Chondrocyte (in vitro differentiated cells): Measurements from ENCODE around the gene TBC1D5. TPM values are rescaled to one million over a fixed set of nuclear protein-coding genes. Genes with fewer than 3 reads are reported as not detected.

ENCODE experiments used
- DNase-seq: peaks from one replicate; pipeline ENCODE4 v3.0.0; 2021; ENCODE audit warnings: mixed read lengths, low spot score
- H3K27ac Mint-ChIP-seq: one replicate; pipeline ENCODE4 v1.8.0; 2021; ENCODE audit warnings: mild to moderate bottlenecking, moderate library complexity, mixed read lengths; ENCODE audit not compliant: unreplicated experiment
- H3K27me3 Mint-ChIP-seq: 2 replicates; pipeline ENCODE4 v1.8.0; 2021; ENCODE audit warnings: low read depth, mixed read lengths
- H3K36me3 Mint-ChIP-seq: 2 replicates; pipeline ENCODE4 v1.8.0; 2021; ENCODE audit warnings: low read depth, mixed read lengths
- H3K4me1 Mint-ChIP-seq: 2 replicates; pipeline ENCODE4 v1.8.0; 2021; ENCODE audit warnings: low read depth, mild to moderate bottlenecking, mixed read lengths
- H3K4me3 Mint-ChIP-seq: one replicate; pipeline ENCODE4 v1.8.0; 2021; ENCODE audit warnings: mild to moderate bottlenecking, moderate library complexity, mixed read lengths; ENCODE audit not compliant: unreplicated experiment
- H3K9me3 Mint-ChIP-seq: 2 replicates; pipeline ENCODE4 v1.8.0; 2021; ENCODE audit warnings: low read depth, mixed read lengths
- total RNA-seq: library from RNA; stranded (reverse); gene quantifications from 3 replicates; pipeline ENCODE4 v1.2.1, GENCODE V29; 2021
- TF ChIP-seq, protein P1 (sequence below): fragments of 200-600 bp; sonication (generic); IDR thresholded peaks from 2 replicates; pipeline ENCODE4 v1.5.0; 2021; ENCODE audit warnings: antibody characterized with exemption, mild to moderate bottlenecking, moderate library complexity

Gene TBC1D5
- total RNA-seq, 1 donor from 2014 or later: 44.6 TPM

DNA sequence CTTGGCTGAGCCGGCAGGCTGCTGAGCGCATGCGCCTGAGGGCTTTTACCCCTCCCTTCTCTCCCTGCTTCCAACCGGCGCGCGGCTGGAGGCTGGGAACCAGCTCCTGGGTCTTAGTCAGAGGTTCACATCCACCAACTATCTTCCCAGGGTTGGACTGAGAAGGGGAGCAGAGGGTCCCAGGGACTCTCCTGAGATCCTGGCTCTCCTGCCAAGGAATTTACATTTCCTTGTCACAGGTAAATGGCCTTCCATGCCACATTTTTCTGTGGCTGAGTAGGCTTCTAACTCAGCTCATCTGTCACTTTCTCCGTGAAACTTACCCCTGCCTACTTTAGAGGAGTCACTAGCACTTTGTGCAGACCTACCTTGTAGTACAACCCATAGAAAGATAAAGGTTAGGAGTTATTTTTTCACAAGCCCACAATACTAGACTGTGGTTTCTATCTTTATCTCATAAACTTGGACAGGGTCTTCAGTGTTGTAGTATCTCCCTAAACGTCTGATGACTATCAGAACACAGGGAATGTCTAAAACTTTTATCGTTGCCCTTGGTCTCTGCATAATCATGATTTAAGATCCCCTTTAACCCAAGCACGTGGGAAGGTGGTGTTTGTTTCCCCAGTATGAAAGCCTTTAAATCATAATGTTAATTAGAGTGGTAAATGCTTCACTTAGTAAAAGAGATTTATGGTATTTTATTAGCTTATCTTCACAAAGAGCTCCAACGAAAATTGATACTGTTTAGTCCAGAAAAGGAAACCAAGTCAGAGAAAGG is 638 bp upstream of the TBC1D5 start:
- Mint-ChIP-seq H3K4me3 (peak overlapping the region; percentile 94), H3K9me3 (no peaks in the 10 kb centered on the region), H3K36me3 (no peaks in the 10 kb centered on the region), H3K4me1 (peaks cover 25% of the 10 kb centered on the region), H3K27ac (peak overlapping the region; percentile 99), H3K27me3 (no peaks in the 10 kb centered on the region)
- no peak for DNase-seq
- TF ChIP-seq, protein P1, sequence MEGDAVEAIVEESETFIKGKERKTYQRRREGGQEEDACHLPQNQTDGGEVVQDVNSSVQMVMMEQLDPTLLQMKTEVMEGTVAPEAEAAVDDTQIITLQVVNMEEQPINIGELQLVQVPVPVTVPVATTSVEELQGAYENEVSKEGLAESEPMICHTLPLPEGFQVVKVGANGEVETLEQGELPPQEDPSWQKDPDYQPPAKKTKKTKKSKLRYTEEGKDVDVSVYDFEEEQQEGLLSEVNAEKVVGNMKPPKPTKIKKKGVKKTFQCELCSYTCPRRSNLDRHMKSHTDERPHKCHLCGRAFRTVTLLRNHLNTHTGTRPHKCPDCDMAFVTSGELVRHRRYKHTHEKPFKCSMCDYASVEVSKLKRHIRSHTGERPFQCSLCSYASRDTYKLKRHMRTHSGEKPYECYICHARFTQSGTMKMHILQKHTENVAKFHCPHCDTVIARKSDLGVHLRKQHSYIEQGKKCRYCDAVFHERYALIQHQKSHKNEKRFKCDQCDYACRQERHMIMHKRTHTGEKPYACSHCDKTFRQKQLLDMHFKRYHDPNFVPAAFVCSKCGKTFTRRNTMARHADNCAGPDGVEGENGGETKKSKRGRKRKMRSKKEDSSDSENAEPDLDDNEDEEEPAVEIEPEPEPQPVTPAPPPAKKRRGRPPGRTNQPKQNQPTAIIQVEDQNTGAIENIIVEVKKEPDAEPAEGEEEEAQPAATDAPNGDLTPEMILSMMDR: no peak

DNA sequence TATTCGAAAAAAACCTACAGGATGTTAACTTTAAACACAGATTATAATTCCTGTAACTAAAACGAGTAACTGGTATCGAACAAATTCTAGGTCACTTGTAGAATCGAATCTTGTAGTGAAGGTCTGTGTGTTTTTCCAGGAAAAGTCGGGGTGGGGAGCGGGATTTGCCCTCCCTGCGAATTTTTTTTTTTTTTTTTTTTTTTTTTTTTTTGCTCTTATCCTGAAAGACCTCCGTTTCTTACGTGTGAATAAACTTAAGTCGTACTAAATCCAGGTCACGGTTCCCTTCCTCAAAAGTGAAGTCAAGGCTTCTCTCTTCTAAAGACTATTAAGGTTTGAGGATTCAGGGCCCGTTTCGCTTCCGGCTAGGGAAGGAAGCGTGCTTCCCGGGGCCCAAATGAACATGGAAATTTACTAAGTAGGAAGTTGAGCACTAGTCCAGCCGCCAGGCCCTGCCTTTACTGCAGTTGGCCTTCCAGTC is 770 bp downstream of the TBC1D5 start:
- H3K27me3 Mint-ChIP-seq: no peaks in the 10 kb centered on the region
- peaks cover 25% of the 10 kb centered on the region for H3K4me1 Mint-ChIP-seq
- no peaks in the 10 kb centered on the region for H3K9me3 Mint-ChIP-seq
- no peak for DNase-seq
- TF ChIP-seq, protein P1: peak; percentile 1
- H3K4me3 Mint-ChIP-seq: peak overlapping the region; percentile 94
- H3K36me3 Mint-ChIP-seq: no peaks in the 10 kb centered on the region
- H3K27ac Mint-ChIP-seq: peak overlapping the region; percentile 99

DNA sequence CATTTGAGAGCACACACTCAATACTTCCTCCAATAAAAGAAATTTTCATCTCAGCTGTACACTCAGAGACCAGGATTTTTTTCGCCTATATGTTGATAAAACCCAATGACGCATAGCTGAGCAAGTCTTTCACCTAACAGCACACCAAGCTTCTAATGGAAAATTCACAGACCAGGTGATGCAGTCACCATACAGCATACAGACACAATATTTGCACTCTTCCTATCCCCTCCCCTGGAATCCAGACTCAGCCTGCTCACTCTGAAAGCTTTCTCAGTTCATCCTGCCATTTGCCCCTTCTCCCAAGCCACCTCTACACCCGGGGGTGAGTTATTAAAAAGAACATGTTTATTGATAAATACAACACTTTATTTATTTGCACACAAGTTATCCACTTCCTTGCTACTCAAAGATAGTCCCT is 1.7 kb downstream of the TBC1D5 start:
- DNase-seq: no peak
- peaks cover 25% of the 10 kb centered on the region for H3K4me1 Mint-ChIP-seq
- H3K36me3 Mint-ChIP-seq: no peaks in the 10 kb centered on the region

GRCh38 chr3:17738921-17739320 is 3.5 kb downstream of the TBC1D5 start:
- H3K4me3 Mint-ChIP-seq: no peak overlapping the region
- H3K27me3 Mint-ChIP-seq: no peaks in the 10 kb centered on the region
- H3K4me1 Mint-ChIP-seq: peaks cover 25% of the 10 kb centered on the region
- TF ChIP-seq, protein P1: no peak
- H3K9me3 Mint-ChIP-seq: no peaks in the 10 kb centered on the region
- peaks cover 3% of the 10 kb centered on the region for H3K36me3 Mint-ChIP-seq
- DNase-seq: no peak
- peak overlapping the region; percentile 4 for H3K27ac Mint-ChIP-seq

More for the DNA sequence above, 1.7 kb downstream of the TBC1D5 start:
- TF ChIP-seq, protein P1: no peak
- peak overlapping the region; percentile 99 for H3K27ac Mint-ChIP-seq
- no peaks in the 10 kb centered on the region for H3K9me3 Mint-ChIP-seq
- peak overlapping the region; percentile 94 for H3K4me3 Mint-ChIP-seq
- no peaks in the 10 kb centered on the region for H3K27me3 Mint-ChIP-seq

DNA sequence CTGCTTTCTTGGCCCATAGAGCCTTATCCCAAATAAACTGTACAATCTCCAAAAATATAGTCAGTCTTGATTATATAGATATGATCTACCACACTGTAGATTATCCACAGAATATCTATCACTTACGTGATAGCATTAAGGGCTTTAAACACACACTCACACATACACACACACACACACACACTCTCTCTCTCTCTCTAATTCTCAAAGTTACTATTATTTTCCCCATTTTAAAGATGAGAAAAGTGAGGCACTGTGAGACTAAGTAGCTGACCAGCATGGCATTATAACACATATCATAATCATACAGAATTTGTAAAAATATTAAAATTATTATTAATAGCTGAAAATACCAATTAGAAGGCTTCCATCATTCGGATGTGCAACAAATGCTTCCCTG is 4.2 kb downstream of the TBC1D5 start:
- H3K9me3 Mint-ChIP-seq: no peaks in the 10 kb centered on the region
- TF ChIP-seq, protein P1: no peak
- DNase-seq: no peak
- no peaks in the 10 kb centered on the region for H3K27me3 Mint-ChIP-seq
- peaks cover 22% of the 10 kb centered on the region for H3K4me1 Mint-ChIP-seq
- no peak overlapping the region for H3K4me3 Mint-ChIP-seq
- peaks cover 3% of the 10 kb centered on the region for H3K36me3 Mint-ChIP-seq
- no peak overlapping the region for H3K27ac Mint-ChIP-seq
